GM12878 (cell line): ENCODE measurements around the gene TPST1. TPM values are rescaled to one million over a fixed set of nuclear protein-coding genes. Genes with fewer than 3 reads are reported as not detected.
A peak's percentile ranks its signal among the peaks of the same experiment; 100 is the strongest.

Source experiments
- BACH1 ChIP-seq: fragments of 450-650 bp; IDR thresholded peaks from 2 replicates; pipeline ENCODE4 v1.6.1; 2017; ENCODE audit warnings: mild to moderate bottlenecking, borderline replicate concordance
- BCLAF1 ChIP-seq: fragments of 450-650 bp; IDR thresholded peaks from 2 replicates; pipeline ENCODE4 v1.6.1; 2017; ENCODE audit warnings: antibody characterized with exemption, mild to moderate bottlenecking, moderate library complexity
- BMI1 ChIP-seq: fragments of 450-650 bp; IDR thresholded peaks from 2 replicates; pipeline ENCODE4 v1.6.1; 2016; ENCODE audit warnings: mild to moderate bottlenecking, moderate library complexity, borderline replicate concordance
- BRCA1 ChIP-seq: IDR thresholded peaks from 2 replicates; pipeline ENCODE4 v1.6.1; 2011; ENCODE audit warnings: low read depth, low read length, improper control_type of control experiment
- CREB1 ChIP-seq: IDR thresholded peaks from 2 replicates; pipeline ENCODE4 v1.6.1; 2012; ENCODE audit warnings: low read depth, mild to moderate bottlenecking, inconsistent platforms
- E2F4 ChIP-seq: IDR thresholded peaks from 2 replicates; pipeline ENCODE4 v1.6.1; 2012; ENCODE audit warnings: low read depth, low read length, improper control_type of control experiment
- HCFC1 ChIP-seq: fragments of 150-350 bp; IDR thresholded peaks from 2 replicates; pipeline ENCODE4 v1.6.1; 2014; ENCODE audit warnings: low read length
- IKZF2 ChIP-seq, 2 experiments: fragments of 450-650 bp; IDR thresholded peaks; 2 replicates each; pipeline ENCODE4 v1.6.1; 2017; ENCODE audit warnings: mild to moderate bottlenecking in 2 of 2, moderate library complexity in 2 of 2
- MEF2A ChIP-seq: IDR thresholded peaks from 2 replicates; pipeline ENCODE4 v1.6.1; 2011; ENCODE audit warnings: low read depth, mild to moderate bottlenecking, low read length, moderate library complexity; ENCODE audit not compliant: insufficient read depth
- MEF2B ChIP-seq: fragments of 450-650 bp; IDR thresholded peaks from 2 replicates; pipeline ENCODE4 v1.6.1; 2018; ENCODE audit warnings: mild to moderate bottlenecking, moderate library complexity; ENCODE audit not compliant: partially characterized antibody, poor library complexity, severe bottlenecking
- MYB ChIP-seq: fragments of 150-350 bp; IDR thresholded peaks from 2 replicates; pipeline ENCODE4 v1.6.1; 2014; ENCODE audit warnings: mild to moderate bottlenecking, low read depth, low read length, borderline replicate concordance
- MYC ChIP-seq: IDR thresholded peaks from 2 replicates; pipeline ENCODE4 v1.6.1; 2011; ENCODE audit warnings: mild to moderate bottlenecking, low read length, moderate library complexity, inconsistent platforms; ENCODE audit not compliant: insufficient read depth, insufficient replicate concordance, insufficient read length, severe bottlenecking
- NR2F1 ChIP-seq: fragments of 450-650 bp; conservative IDR thresholded peaks from 2 replicates; pipeline ENCODE4 v1.6.1; 2017; ENCODE audit warnings: mild to moderate bottlenecking
- PAX5 ChIP-seq: IDR thresholded peaks from 2 replicates; pipeline ENCODE4 v1.6.1; 2011; ENCODE audit warnings: low read depth, low read length, borderline replicate concordance
- PAX8 ChIP-seq: fragments of 450-650 bp; IDR thresholded peaks from 2 replicates; pipeline ENCODE4 v1.6.1; 2017; ENCODE audit warnings: mild to moderate bottlenecking, moderate library complexity
- POLR2AphosphoS5 ChIP-seq: IDR thresholded peaks from 2 replicates; pipeline ENCODE4 v1.6.1; 2011; ENCODE audit warnings: mild to moderate bottlenecking, low read length, inconsistent platforms
- RELA ChIP-seq: fragments of 450-650 bp; IDR thresholded peaks from 2 replicates; pipeline ENCODE4 v1.8.0; 2014; ENCODE audit warnings: borderline replicate concordance; ENCODE audit not compliant: partially characterized antibody
- SIN3A ChIP-seq: IDR thresholded peaks from 2 replicates; pipeline ENCODE4 v1.6.1; 2012; ENCODE audit warnings: low read depth, low read length, improper control_type of control experiment
- SP1 ChIP-seq: IDR thresholded peaks from one replicate; pipeline ENCODE4 v1.6.1; 2011; ENCODE audit warnings: low read depth, low read length
- TBL1XR1 ChIP-seq: IDR thresholded peaks from 2 replicates; pipeline ENCODE4 v1.6.1; 2012; ENCODE audit warnings: low read depth, low read length, improper control_type of control experiment
- TCF12 ChIP-seq: IDR thresholded peaks from 2 replicates; pipeline ENCODE4 v1.6.1; 2011; ENCODE audit warnings: low read depth, mild to moderate bottlenecking, low read length
- TCF3 ChIP-seq: IDR thresholded peaks from 2 replicates; pipeline ENCODE4 v1.6.1; 2012; ENCODE audit warnings: low read depth, mild to moderate bottlenecking, low read length, borderline replicate concordance; ENCODE audit not compliant: insufficient read depth
- ZNF207 ChIP-seq: fragments of 450-650 bp; IDR thresholded peaks from 2 replicates; pipeline ENCODE4 v1.6.1; 2014; ENCODE audit warnings: antibody characterized with exemption, mild to moderate bottlenecking, borderline replicate concordance
- polyA plus RNA-seq, 11 experiments: library from polyadenylated mRNA; depleted of rRNA in 4 of 11; unstranded in 6 of 11; stranded (reverse) in 5 of 11; fragments of >200 nt; fragmentation: Nextera tagmentation in 4 of 11; fragmentation: Illumina TruSeq in 1 of 11; extraction: Ambion mirVana in 4 of 11; extraction: Trizol in 1 of 11; gene quantifications; 1 replicate in 1 of 11; 2 replicates in 10 of 11; pipeline versions ENCODE4 v1.2.1 to v1.2.3, GENCODE V29; 2011 to 2016; ENCODE audit warnings: inconsistent platforms in 2 of 11, missing spikeins in 2 of 11, low read depth in 1 of 11
- total RNA-seq, 4 experiments: library from RNA; depleted of rRNA in 3 of 4; stranded (reverse); fragments of >200 nt in 3 of 4; fragmentation: Illumina TruSeq in 1 of 4; extraction: Trizol in 1 of 4; gene quantifications; 2 replicates each; pipeline versions ENCODE4 v1.2.1 to v1.2.3, GENCODE V29; 2013 to 2021
- TF ChIP-seq, protein P1 (sequence below): IDR thresholded peaks from 2 replicates; pipeline ENCODE4 v1.6.1; 2012; ENCODE audit warnings: low read depth, low read length, improper control_type of control experiment

The TPST1 gene
- total and polyA plus RNA-seq, 10 of the 15 experiments (the other 5 are each of a cell fraction or from before 2014, with no cell fraction given) = 1.1 to 10.6 (median 7.5) TPM

DNA sequence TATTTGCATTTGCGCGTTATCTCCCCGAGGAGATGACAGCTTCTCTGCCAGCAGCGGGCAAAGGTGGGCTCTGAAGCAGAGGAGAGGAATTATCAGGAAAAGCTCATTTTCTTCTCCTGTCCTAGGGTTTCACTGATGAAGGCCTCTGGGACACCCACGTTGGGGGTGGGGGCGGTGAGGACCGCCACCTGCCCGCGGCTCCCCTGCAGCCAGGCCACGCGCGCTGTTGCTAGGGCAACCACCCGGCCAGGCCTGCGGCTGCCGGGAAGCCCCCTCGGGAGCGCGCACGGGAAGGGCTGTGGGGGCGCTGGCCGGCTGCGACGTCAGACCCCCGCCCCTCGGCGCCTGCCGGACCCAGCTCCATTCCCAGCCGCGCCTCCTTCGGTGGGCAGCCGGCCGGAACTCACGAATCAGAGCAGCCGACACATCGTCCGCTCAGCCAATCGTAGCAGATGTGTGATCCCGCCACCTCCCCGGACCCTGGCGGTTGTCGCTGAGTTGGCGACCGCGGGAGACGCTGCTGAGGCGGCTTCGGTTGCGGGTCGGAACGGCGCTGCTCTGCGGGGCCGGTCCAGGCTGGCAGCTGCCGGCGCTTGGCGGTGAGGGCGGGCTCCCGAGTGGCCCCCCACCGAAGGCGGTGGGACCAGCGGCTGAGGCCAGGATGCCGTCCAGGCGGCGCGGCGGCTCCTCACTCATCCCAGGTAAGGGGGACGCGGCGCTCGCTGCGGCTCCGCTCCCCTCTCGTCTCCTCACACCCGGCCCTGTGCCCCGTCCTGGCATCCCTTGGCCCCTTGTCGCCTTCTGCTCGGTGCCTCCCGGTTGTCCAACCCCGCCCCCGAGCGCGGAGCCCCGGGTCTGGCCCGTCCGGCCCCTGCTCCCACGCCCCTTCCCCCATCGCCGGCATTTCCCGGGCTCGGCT is at the start of gene TPST1 (continued):
- TF ChIP-seq BCLAF1 (0 out of 2 replicates have a peak, but pooled peaks have one; percentile 21), E2F4 (peak; percentile 57; the same call in 1 of the 2 replicates), MYC (no peak), SIN3A (peak; percentile 66), ZNF207 (no peak; the same call in 1 of the 2 replicates), HCFC1 (0 out of 2 replicates have a peak, but pooled peaks have one; percentile 9), SP1 (peak; percentile 89), BMI1 (peak; percentile 89), BRCA1 (no peak), POLR2AphosphoS5 (peak; percentile 72; the same call in 1 of the 2 replicates), TCF12 (0 out of 2 replicates have a peak, but pooled peaks have one; percentile 50), PAX5 (peak; percentile 99), TBL1XR1 (no peak), NR2F1 (peak; percentile 40; the same call in 1 of the 2 replicates), MEF2B (peak; percentile 25), MEF2A (no peak), IKZF2 (IDR thresholded peaks at IDR 0.05) (peak in 1 of 2 experiments; percentile 16; a peak in 1 of 4 replicates), RELA (peak; percentile 81), PAX8 (no peak), CREB1 (peak; percentile 62; the same call in 1 of the 2 replicates), BACH1 (peak; percentile 59; the same call in 1 of the 2 replicates), TCF3 (0 out of 2 replicates have a peak, but pooled peaks have one; percentile 40), MYB (no peak)
- TF ChIP-seq, protein P1, sequence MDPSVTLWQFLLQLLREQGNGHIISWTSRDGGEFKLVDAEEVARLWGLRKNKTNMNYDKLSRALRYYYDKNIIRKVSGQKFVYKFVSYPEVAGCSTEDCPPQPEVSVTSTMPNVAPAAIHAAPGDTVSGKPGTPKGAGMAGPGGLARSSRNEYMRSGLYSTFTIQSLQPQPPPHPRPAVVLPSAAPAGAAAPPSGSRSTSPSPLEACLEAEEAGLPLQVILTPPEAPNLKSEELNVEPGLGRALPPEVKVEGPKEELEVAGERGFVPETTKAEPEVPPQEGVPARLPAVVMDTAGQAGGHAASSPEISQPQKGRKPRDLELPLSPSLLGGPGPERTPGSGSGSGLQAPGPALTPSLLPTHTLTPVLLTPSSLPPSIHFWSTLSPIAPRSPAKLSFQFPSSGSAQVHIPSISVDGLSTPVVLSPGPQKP = peak; percentile 47
